Measurements from ENCODE around the gene DOK6.

The DOK6 gene

GRCh38 chr18:69435000-69435399, 34.3 kb downstream of the DOK6 start:
- DNase-seq (ENCODE audit: low spot score), result no peak

- DNase-seq (ENCODE audit: low spot score), result no peak
These were observed 43.5 kb downstream of the DOK6 start for GRCh38 chr18:69444221-69444620.

GRCh38 chr18:69447886-69448285, 47.2 kb downstream of the DOK6 start:
- DNase-seq (ENCODE audit: low spot score), result no peak

- no peak for DNase-seq (ENCODE audit: low spot score)
These were observed 54.4 kb downstream of the DOK6 start for GRCh38 chr18:69455125-69455524.

- no peak for DNase-seq (ENCODE audit: low spot score)
These were observed 68.8 kb downstream of the DOK6 start for GRCh38 chr18:69469444-69469919.

- DNase-seq (ENCODE audit: low spot score), result no peak
These were observed 79.8 kb downstream of the DOK6 start for GRCh38 chr18:69480460-69480859.

GRCh38 chr18:69483574-69483973, 82.9 kb downstream of the DOK6 start:
- no peak for DNase-seq (ENCODE audit: low spot score)

- no peak for DNase-seq (ENCODE audit: low spot score)
These were observed 84.2 kb downstream of the DOK6 start for GRCh38 chr18:69484699-69485396.

- no peak for DNase-seq (ENCODE audit: low spot score)
These were observed 87.1 kb downstream of the DOK6 start for GRCh38 chr18:69487488-69488394.

GRCh38 chr18:69490072-69490471, 89.4 kb downstream of the DOK6 start:
- no peak for DNase-seq (ENCODE audit: low spot score)

- no peak for DNase-seq (ENCODE audit: low spot score)
These were observed 90.1 kb downstream of the DOK6 start for GRCh38 chr18:69490813-69491212.

- DNase-seq (ENCODE audit: low spot score), result no peak
These were observed 90.9 kb downstream of the DOK6 start for GRCh38 chr18:69491576-69491975.

- DNase-seq (ENCODE audit: low spot score), result no peak
These were observed 92.2 kb downstream of the DOK6 start for GRCh38 chr18:69492861-69493260.

GRCh38 chr18:69494841-69495240, 94.2 kb downstream of the DOK6 start:
- no peak for DNase-seq (ENCODE audit: low spot score)

- no peak for DNase-seq (ENCODE audit: low spot score)
These were observed 94.7 kb downstream of the DOK6 start for GRCh38 chr18:69495338-69495737.

- no peak for DNase-seq (ENCODE audit: low spot score)
These were observed 95.3 kb downstream of the DOK6 start for GRCh38 chr18:69495841-69496533.

GRCh38 chr18:69518989-69519388, 118.3 kb downstream of the DOK6 start:
- DNase-seq (ENCODE audit: low spot score), result no peak

- DNase-seq (ENCODE audit: low spot score), result no peak
These were observed 122.9 kb downstream of the DOK6 start for GRCh38 chr18:69523582-69523981.

- DNase-seq (ENCODE audit: low spot score), result no peak
These were observed 127.7 kb downstream of the DOK6 start for GRCh38 chr18:69528435-69528834.

- no peak for DNase-seq (ENCODE audit: low spot score)
These were observed 128.5 kb downstream of the DOK6 start for GRCh38 chr18:69529151-69529550.

- no peak for DNase-seq (ENCODE audit: low spot score)
These were observed 131.3 kb downstream of the DOK6 start for GRCh38 chr18:69531973-69532372.

- DNase-seq (ENCODE audit: low spot score), result no peak
These were observed 136.5 kb downstream of the DOK6 start for GRCh38 chr18:69537183-69537582.

- DNase-seq (ENCODE audit: low spot score), result no peak
These were observed 138.2 kb downstream of the DOK6 start for GRCh38 chr18:69538849-69539248.
